ENCODE measurements around the gene ME2. TPM values are rescaled to one million over a fixed set of nuclear protein-coding genes. Genes with fewer than 3 reads are reported as not detected.
"Not testable (repeated sequence)": the region's sequence is repeated elsewhere in the genome, so short reads cannot be mapped to it uniquely, and the experiment has no call there.

The ME2 gene
- total RNA-seq, 1 experiment from 2014 or later: 15.7 TPM

GRCh38 chr18:50989711-50990110, 110.8 kb downstream of the ME2 start:
- no peak for TF ChIP-seq CTCF (IDR thresholded peaks at IDR 0.05; ENCODE audit: insufficient read depth in 1 of 2, low read depth in 1 of 2, low read length in 1 of 2, severe bottlenecking in 1 of 2, unreplicated experiment in 1 of 2)
- no peak for DNase-seq
- Mint-ChIP-seq H3K27me3 (ENCODE audit: insufficient read depth, unreplicated experiment) (no peaks in the 10 kb centered on the region), H3K36me3 (ENCODE audit: insufficient read depth, unreplicated experiment) (no peaks in the 10 kb centered on the region), H3K4me1 (ENCODE audit: low read depth, unreplicated experiment) (peaks cover 13% of the 10 kb centered on the region), H3K27ac (ENCODE audit: unreplicated experiment) (no peak overlapping the region), H3K9me3 (ENCODE audit: unreplicated experiment) (no peaks in the 10 kb centered on the region), H3K4me3 (ENCODE audit: unreplicated experiment) (no peak overlapping the region)
- H3K36me3 ChIP-seq (ENCODE audit: control insufficient read depth, insufficient read depth, low read length): no peaks in the 10 kb centered on the region
- POLR2A ChIA-PET: no interaction called here
- CTCF ChIA-PET: no interaction called here
- H3K4me1 ChIP-seq: peaks cover 3% of the 10 kb centered on the region; the same call in 1 of the 2 replicates
- no TSS peak for BruUV-seq (replicated peaks)
- no peak overlapping the region for H3K4me3 ChIP-seq (ENCODE audit: low read depth, low read length)
- no peaks in the 10 kb centered on the region for H3K27me3 ChIP-seq (replicated peaks; ENCODE audit: control insufficient read depth, insufficient read depth, low read length)
- intact Hi-C loops (cut with micrococcal nuclease; ENCODE audit: unreplicated experiment): no loop called here
- H3K9me3 ChIP-seq: no peaks in the 10 kb centered on the region

GRCh38 chr18:50992351-50992762, 113.4 kb downstream of the ME2 start:
- TF ChIP-seq CTCF (IDR thresholded peaks at IDR 0.05; ENCODE audit: insufficient read depth in 1 of 2, low read depth in 1 of 2, low read length in 1 of 2, severe bottlenecking in 1 of 2, unreplicated experiment in 1 of 2): no peak

GRCh38 chr18:50994031-50994430, 115.1 kb downstream of the ME2 start:
- intact Hi-C loops (cut with micrococcal nuclease; ENCODE audit: unreplicated experiment): no loop called here
- POLR2A ChIA-PET: no interaction called here
- H3K36me3 ChIP-seq (ENCODE audit: control insufficient read depth, insufficient read depth, low read length): no peaks in the 10 kb centered on the region
- H3K9me3 Mint-ChIP-seq (ENCODE audit: unreplicated experiment): no peaks in the 10 kb centered on the region
- no peak for TF ChIP-seq CTCF (IDR thresholded peaks at IDR 0.05; ENCODE audit: insufficient read depth in 1 of 2, low read depth in 1 of 2, low read length in 1 of 2, severe bottlenecking in 1 of 2, unreplicated experiment in 1 of 2)
- H3K9me3 ChIP-seq: no peaks in the 10 kb centered on the region
- no peak overlapping the region for H3K4me3 Mint-ChIP-seq (ENCODE audit: unreplicated experiment)
- no peaks in the 10 kb centered on the region for H3K27me3 ChIP-seq (replicated peaks; ENCODE audit: control insufficient read depth, insufficient read depth, low read length)
- BruUV-seq (replicated peaks): no TSS peak
- H3K27ac Mint-ChIP-seq (ENCODE audit: unreplicated experiment): no peak overlapping the region
- H3K36me3 Mint-ChIP-seq (ENCODE audit: insufficient read depth, unreplicated experiment): no peaks in the 10 kb centered on the region
- CTCF ChIA-PET: no interaction called here
- no peak overlapping the region for H3K4me3 ChIP-seq (ENCODE audit: low read depth, low read length)
- no peaks in the 10 kb centered on the region for H3K4me1 ChIP-seq
- peaks cover 13% of the 10 kb centered on the region for H3K4me1 Mint-ChIP-seq (ENCODE audit: low read depth, unreplicated experiment)
- H3K27me3 Mint-ChIP-seq (ENCODE audit: insufficient read depth, unreplicated experiment): no peaks in the 10 kb centered on the region
- no peak for DNase-seq

More at GRCh38 chr18:50992351-50992762, 113.4 kb downstream of the ME2 start:
- H3K36me3 ChIP-seq (ENCODE audit: control insufficient read depth, insufficient read depth, low read length): no peaks in the 10 kb centered on the region
- DNase-seq: peak in 1 of 2 experiments; percentile 6
- Mint-ChIP-seq H3K4me1 (ENCODE audit: low read depth, unreplicated experiment) (peaks cover 13% of the 10 kb centered on the region), H3K36me3 (ENCODE audit: insufficient read depth, unreplicated experiment) (no peaks in the 10 kb centered on the region), H3K27ac (ENCODE audit: unreplicated experiment) (peak overlapping the region; percentile 66), H3K27me3 (ENCODE audit: insufficient read depth, unreplicated experiment) (no peaks in the 10 kb centered on the region), H3K9me3 (ENCODE audit: unreplicated experiment) (no peaks in the 10 kb centered on the region), H3K4me3 (ENCODE audit: unreplicated experiment) (peak overlapping the region; percentile 31)
- ChIA-PET CTCF (interaction anchor here (0.5 kb wide), 1 partner anchor 44 kb away, joined by 4 read pairs; no protein-coding TSS in a partner anchor), POLR2A (no interaction called here)
- H3K9me3 ChIP-seq: no peaks in the 10 kb centered on the region
- no peaks in the 10 kb centered on the region for H3K4me1 ChIP-seq
- H3K27me3 ChIP-seq (replicated peaks; ENCODE audit: control insufficient read depth, insufficient read depth, low read length): no peaks in the 10 kb centered on the region
- intact Hi-C loops (cut with micrococcal nuclease; ENCODE audit: unreplicated experiment): no loop called here
- BruUV-seq (replicated peaks): no TSS peak
- H3K4me3 ChIP-seq (ENCODE audit: low read depth, low read length): no peak overlapping the region

- H3K4me1 ChIP-seq: peaks cover 17% of the 10 kb centered on the region
- BruUV-seq (replicated peaks); H3K27ac Mint-ChIP-seq (ENCODE audit: unreplicated experiment); CTCF ChIA-PET; H3K27me3 Mint-ChIP-seq (ENCODE audit: insufficient read depth, unreplicated experiment); H3K27me3 ChIP-seq (replicated peaks; ENCODE audit: control insufficient read depth, insufficient read depth, low read length); H3K4me3 ChIP-seq (ENCODE audit: low read depth, low read length); H3K9me3 ChIP-seq; H3K36me3 ChIP-seq (ENCODE audit: control insufficient read depth, insufficient read depth, low read length); H3K36me3 Mint-ChIP-seq (ENCODE audit: insufficient read depth, unreplicated experiment); DNase-seq; POLR2A ChIA-PET; H3K9me3 Mint-ChIP-seq (ENCODE audit: unreplicated experiment); H3K4me3 Mint-ChIP-seq (ENCODE audit: unreplicated experiment); intact Hi-C loops (cut with micrococcal nuclease; ENCODE audit: unreplicated experiment): not testable (repeated sequence)
- H3K4me1 Mint-ChIP-seq (ENCODE audit: low read depth, unreplicated experiment): peaks cover 13% of the 10 kb centered on the region
These were observed 124.3 kb downstream of the ME2 start for GRCh38 chr18:51003174-51003573.

Data from Caco-2 (cell line).